ENCODE results near the gene RHOD.

RHOD gene

GRCh38 chr11:67041602-67042001, 15.0 kb upstream of the RHOD start:
- in situ Hi-C loops (cut with MboI; ENCODE audit: low pct_unique_long_range_greater_than_20kb, low sequenced_read_pairs, unreplicated experiment), result no loop called here
- TF ChIP-seq CTCF (IDR thresholded peaks at IDR 0.05; ENCODE audit: extremely low read depth, insufficient read depth, missing control alignments), result no peak
- DNase-seq (ENCODE audit: low spot score), result no peak

GRCh38 chr11:67043572-67044349, 12.9 kb upstream of the RHOD start:
- no peak for DNase-seq (ENCODE audit: low spot score)
- TF ChIP-seq CTCF (IDR thresholded peaks at IDR 0.05; ENCODE audit: extremely low read depth, insufficient read depth, missing control alignments), result no peak
- in situ Hi-C loops (cut with MboI; ENCODE audit: low pct_unique_long_range_greater_than_20kb, low sequenced_read_pairs, unreplicated experiment), result no loop called here

- peak; percentile 21 for TF ChIP-seq CTCF (IDR thresholded peaks at IDR 0.05; ENCODE audit: extremely low read depth, insufficient read depth, missing control alignments)
- peak; percentile 34 for DNase-seq (ENCODE audit: low spot score)
- in situ Hi-C loops (cut with MboI; ENCODE audit: low pct_unique_long_range_greater_than_20kb, low sequenced_read_pairs, unreplicated experiment), result no loop called here
These were observed 12.2 kb upstream of the RHOD start for GRCh38 chr11:67044496-67044895.

DNA sequence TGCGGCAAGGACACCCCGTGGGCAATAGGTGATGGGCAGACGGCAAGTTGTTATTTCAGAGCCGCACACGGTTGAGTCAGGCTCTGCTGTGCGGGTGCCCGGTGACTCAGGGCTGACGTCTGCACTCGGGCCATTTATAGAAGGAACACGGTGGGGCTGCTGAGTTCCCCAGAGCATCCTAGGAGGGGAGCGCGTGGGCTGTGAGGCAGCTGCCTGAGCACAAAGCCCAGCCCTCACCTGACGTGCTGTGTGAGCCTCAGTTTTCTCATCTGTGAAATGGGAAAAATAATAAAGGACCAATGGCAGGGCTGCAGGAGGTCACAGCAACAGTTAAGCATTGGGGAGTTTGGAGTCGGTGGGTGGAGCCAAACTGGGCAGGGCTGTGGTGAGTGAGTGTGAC, 11.3 kb upstream of the RHOD start:
- peak; percentile 69 for DNase-seq (ENCODE audit: low spot score)
- no peak for TF ChIP-seq CTCF (IDR thresholded peaks at IDR 0.05; ENCODE audit: extremely low read depth, insufficient read depth, missing control alignments)
- in situ Hi-C loops (cut with MboI; ENCODE audit: low pct_unique_long_range_greater_than_20kb, low sequenced_read_pairs, unreplicated experiment), result no loop called here

GRCh38 chr11:67048515-67049130, 8.0 kb upstream of the RHOD start:
- no peak for DNase-seq (ENCODE audit: low spot score)
- in situ Hi-C loops (cut with MboI; ENCODE audit: low pct_unique_long_range_greater_than_20kb, low sequenced_read_pairs, unreplicated experiment), result no loop called here

DNA sequence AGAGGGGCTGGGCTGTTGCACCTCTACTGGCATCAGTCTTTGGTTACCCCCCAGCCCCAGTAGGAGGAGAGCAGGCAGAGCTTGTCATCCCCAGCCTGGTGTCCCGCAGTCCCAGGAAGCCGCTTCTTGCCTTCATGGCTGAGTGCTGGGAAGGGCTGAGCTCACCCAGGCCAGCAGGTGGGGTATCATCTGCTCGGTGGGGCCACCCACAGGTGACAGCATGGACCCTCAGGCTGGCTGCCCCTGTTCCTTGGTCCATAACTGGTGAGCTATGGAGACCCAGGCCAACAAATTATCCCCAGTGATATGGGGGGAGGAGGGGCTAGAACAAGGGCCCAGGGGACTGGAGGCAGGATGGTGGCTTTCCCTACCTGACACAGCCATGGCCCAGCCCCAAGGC, 6.5 kb upstream of the RHOD start:
- in situ Hi-C loops (cut with MboI; ENCODE audit: low pct_unique_long_range_greater_than_20kb, low sequenced_read_pairs, unreplicated experiment), result no loop called here
- TF ChIP-seq CTCF (IDR thresholded peaks at IDR 0.05; ENCODE audit: extremely low read depth, insufficient read depth, missing control alignments), result no peak
- DNase-seq (ENCODE audit: low spot score), result no peak

More at GRCh38 chr11:67048515-67049130, 8.0 kb upstream of the RHOD start:
- TF ChIP-seq CTCF (IDR thresholded peaks at IDR 0.05; ENCODE audit: extremely low read depth, insufficient read depth, missing control alignments), result no peak
